K562 (cell line): Measurements from ENCODE around the gene HRNR. TPM values are rescaled to one million over a fixed set of nuclear protein-coding genes. Genes with fewer than 3 reads are reported as not detected.

Experiments
- ATAC-seq: fragments of 200-7000 bp; cut with Tn5 transposase; 3 replicates; pipeline ENCODE4 v1.9.1; 2020; ENCODE audit warnings: moderate library complexity
- BruUV-seq: library from RNA; stranded (reverse); fragments of 400-500 nt; replicated peaks from 2 replicates; lab custom pipeline; 2021; lab: Mats Ljungman, UMichigan
- CTCF ChIA-PET: fragments of 300-600 bp; formaldehyde crosslinking; extraction: SDS; loops from one replicate; lab custom pipeline; 2021; ENCODE audit warnings: low intra/inter-chr PET ratio; lab: Yijun Ruan, JAX
- POLR2A ChIA-PET: fragments of 300-600, 350-650 bp; sonication (Branson Sonifier 250); formaldehyde crosslinking; extraction: SDS; loops from one replicate; lab custom pipeline; 2021; ENCODE audit warnings: antibody characterized with exemption, inconsistent platforms; lab: Yijun Ruan, JAX
- DNase-seq, 4 experiments: peaks; one replicate each; pipeline versions ENCODE4 v3.0.0 to v3.0.0-alpha.2; 2011 to 2018; ENCODE audit warnings: low spot score in 3 of 4, mixed read lengths in 3 of 4; ENCODE audit errors: extremely low read depth in 1 of 4
- FAIRE-seq: peaks from 2 replicates; lab custom pipeline; 2011; peaks lifted over from hg19 to GRCh38; lab: Jason Lieb, UNC
- H2AFZ ChIP-seq: 2 replicates; pipeline ENCODE4 v1.6.0; 2011; ENCODE audit warnings: low read depth, low read length, control low read depth, inconsistent platforms
- H3K27ac ChIP-seq: fragments of 200-600 bp; 3 replicates; pipeline ENCODE4 v1.8.0; 2011; ENCODE audit warnings: low read depth, mild to moderate bottlenecking, control low read depth, inconsistent platforms, low read length, moderate library complexity, mixed read lengths; ENCODE audit errors: extremely low read depth
- H3K27me3 ChIP-seq, 2 experiments: fragments of 300-600 bp in 1 of 2; 2 replicates in 1 of 2; 3 replicates in 1 of 2; pipeline versions ENCODE4 v1.6.0 to v1.8.0; 2011; ENCODE audit warnings: inconsistent platforms in 2 of 2, low read length in 2 of 2, mild to moderate bottlenecking in 1 of 2, mixed read lengths in 1 of 2, moderate library complexity in 1 of 2; ENCODE audit not compliant: control insufficient read depth in 2 of 2, insufficient read depth in 2 of 2
- H3K36me3 ChIP-seq: fragments of 300-600 bp; 3 replicates; pipeline ENCODE4 v1.8.0; 2011; ENCODE audit warnings: mild to moderate bottlenecking, low read length, inconsistent platforms; ENCODE audit not compliant: control insufficient read depth, insufficient read depth
- H3K4me1 ChIP-seq, 2 experiments: fragments of 200-600 bp in 1 of 2; replicated peaks in 1 of 2; 2 replicates in 1 of 2; 3 replicates in 1 of 2; pipeline versions ENCODE4 v1.5.1 to v1.8.0; 2011; ENCODE audit warnings: inconsistent platforms in 2 of 2, low read length in 2 of 2, mild to moderate bottlenecking in 1 of 2, mixed read lengths in 1 of 2, moderate library complexity in 1 of 2; ENCODE audit not compliant: control insufficient read depth in 2 of 2, insufficient read depth in 2 of 2
- H3K4me2 ChIP-seq: 2 replicates; pipeline ENCODE4 v1.6.1; 2011; ENCODE audit warnings: low read length, control low read depth, inconsistent platforms, mixed read lengths; ENCODE audit not compliant: insufficient read depth
- H3K4me3 ChIP-seq: fragments of 200-600 bp; sonication (generic), shearing (Covaris generic); 2 replicates; pipeline ENCODE4 v1.5.1; 2016; ENCODE audit warnings: control low read depth, inconsistent platforms
- H3K79me2 ChIP-seq: fragments of 200-600 bp; 3 replicates; pipeline ENCODE4 v1.8.0; 2011; ENCODE audit warnings: low read length, inconsistent platforms; ENCODE audit not compliant: control insufficient read depth, insufficient read depth
- H3K9ac ChIP-seq, 2 experiments: 2 replicates each; pipeline versions ENCODE4 v1.6.0 to v1.6.1; 2011; ENCODE audit warnings: low read depth in 2 of 2, low read length in 2 of 2, control low read depth in 1 of 2, inconsistent platforms in 1 of 2, mild to moderate bottlenecking in 1 of 2, mixed read lengths in 1 of 2; ENCODE audit not compliant: insufficient read depth in 1 of 2
- H3K9me1 ChIP-seq: one replicate; pipeline ENCODE4 v1.6.0; 2011; ENCODE audit warnings: inconsistent platforms, mild to moderate bottlenecking, low read length, moderate library complexity; ENCODE audit not compliant: control insufficient read depth, insufficient read depth
- H3K9me3 ChIP-seq: replicated peaks from 2 replicates; pipeline ENCODE4 v1.5.1; 2011; ENCODE audit warnings: low read depth, low read length, inconsistent platforms; ENCODE audit not compliant: control insufficient read depth, insufficient read depth
- H4K20me1 ChIP-seq: replicated peaks from 2 replicates; pipeline ENCODE4 v1.6.1; 2011; ENCODE audit warnings: low read length, inconsistent platforms, mixed read lengths; ENCODE audit not compliant: control insufficient read depth, insufficient read depth
- COPS2 ChIP-seq: fragments of 450-650 bp; conservative IDR thresholded peaks from 2 replicates; pipeline ENCODE4 v1.6.1; 2016; ENCODE audit warnings: mild to moderate bottlenecking, moderate library complexity
- ELF1 ChIP-seq: fragments of 200-800 bp; sonication (Bioruptor generic); IDR thresholded peaks from 2 replicates; pipeline ENCODE4 v1.6.1; 2016; ENCODE audit warnings: missing genetic modification characterization, missing compliant biosample characterization
- HNRNPK ChIP-seq: fragments of 200-400 bp; formaldehyde crosslinking; IDR thresholded peaks from one replicate; pipeline ENCODE4 v1.6.1; 2018; ENCODE audit warnings: mild to moderate bottlenecking, low read depth, low read length; ENCODE audit not compliant: poor library complexity, severe bottlenecking
- NBN ChIP-seq: fragments of 450-650 bp; IDR thresholded peaks from 2 replicates; pipeline ENCODE4 v1.6.1; 2016; ENCODE audit warnings: low read depth, mild to moderate bottlenecking
- NCOA2 ChIP-seq, 2 experiments: fragments of 450-650 bp; IDR thresholded peaks; 2 replicates each; pipeline ENCODE4 v1.6.1; 2018; ENCODE audit warnings: mild to moderate bottlenecking in 2 of 2, moderate library complexity in 1 of 2; ENCODE audit not compliant: partially characterized antibody in 2 of 2
- NFIX ChIP-seq: fragments of 250-450 bp; sonication (Bioruptor Pico); IDR thresholded peaks from 2 replicates; pipeline ENCODE4 v1.4.0; 2020; ENCODE audit warnings: low read depth, mild to moderate bottlenecking, moderate library complexity
- PURB ChIP-seq: sonication (generic); formaldehyde crosslinking; IDR thresholded peaks from 2 replicates; pipeline ENCODE4 v1.9.0; 2021; ENCODE audit warnings: low read depth, mild to moderate bottlenecking, missing genetic modification reagents
- ZNF217 ChIP-seq: sonication (generic); formaldehyde crosslinking; IDR thresholded peaks from 2 replicates; pipeline ENCODE4 v1.8.0; 2022; ENCODE audit warnings: mild to moderate bottlenecking, missing genetic modification reagents
- ZNF232 ChIP-seq: sonication (generic); formaldehyde crosslinking; IDR thresholded peaks from 2 replicates; pipeline ENCODE4 v1.8.0; 2022; ENCODE audit warnings: mild to moderate bottlenecking, missing genetic modification reagents
- ZNF3 ChIP-seq: fragments of 250-450 bp; sonication (Bioruptor Pico); IDR thresholded peaks from 2 replicates; pipeline ENCODE4 v1.5.0; 2021; ENCODE audit warnings: mild to moderate bottlenecking, moderate library complexity
- ZNF316 ChIP-seq: fragments of 450-650 bp; IDR thresholded peaks from 2 replicates; pipeline ENCODE4 v1.6.1; 2016
- ZSCAN29 ChIP-seq: fragments of 450-650 bp; IDR thresholded peaks from 2 replicates; pipeline ENCODE4 v1.6.1; 2017
- ZZZ3 ChIP-seq: fragments of 450-650 bp; IDR thresholded peaks from 2 replicates; pipeline ENCODE4 v1.6.1; 2016; ENCODE audit warnings: antibody characterized with exemption, mild to moderate bottlenecking, moderate library complexity
- WGBS: fragments of 100-300 bp; shearing (Covaris generic); methylation state at CpG from one replicate; pipeline ENCODE4 v1.1.6; 2016; ENCODE audit warnings: low coverage, mixed read lengths; ENCODE audit not compliant: insufficient coverage; ENCODE audit errors: missing lambda C conversion rate; 5-methylcytosine and 5-hydroxymethylcytosine counted together
- in situ Hi-C: fragments of 300-500 bp; cut with MboI; formaldehyde crosslinking; loops from 4 replicates; pipeline ENCODE4 v1.15.0; 2018; ENCODE audit warnings: inconsistent platforms, mixed read lengths
- intact Hi-C: fragments of 100-400 bp; cut with micrococcal nuclease; formaldehyde crosslinking; loops from 2 replicates; pipeline ENCODE4 v1.14.2; 2022
- polyA plus RNA-seq, 8 experiments: library from polyadenylated mRNA; depleted of rRNA in 4 of 8; stranded (reverse) in 5 of 8; unstranded in 3 of 8; fragments of >200 nt; fragmentation: Nextera tagmentation in 2 of 8; fragmentation: Illumina TruSeq in 1 of 8; extraction: Ambion mirVana in 2 of 8; extraction: Trizol in 1 of 8; gene quantifications; 2 replicates each; pipeline versions ENCODE4 v1.2.1 to v1.2.3, GENCODE V29; 2011 to 2014; ENCODE audit warnings: inconsistent platforms in 1 of 8, missing spikeins in 1 of 8
- total RNA-seq, 7 experiments: library from RNA; depleted of rRNA in 6 of 7; stranded (reverse); fragments of >200 nt in 6 of 7; fragmentation: Illumina TruSeq in 2 of 7; extraction: Trizol in 2 of 7; gene quantifications; 2 replicates each; pipeline versions ENCODE4 v1.2.1 to v1.2.3, GENCODE V29; 2011 to 2021; ENCODE audit warnings: low replicate concordance in 1 of 7
- TF ChIP-seq, protein P1 (sequence below): fragments of 250-450 bp; sonication (Bioruptor Pico); IDR thresholded peaks from 2 replicates; pipeline ENCODE4 v1.8.0; 2022; ENCODE audit warnings: moderate library complexity, mild to moderate bottlenecking, inconsistent platforms
- TF ChIP-seq, protein P2 (sequence below): fragments of 250-450 bp; sonication (Bioruptor Pico); IDR thresholded peaks from 2 replicates; pipeline ENCODE4 v1.4.0; 2020

HRNR gene
- total and polyA plus RNA-seq, 9 of the 15 experiments (the other 6 are each of a cell fraction or from before 2014, with no cell fraction given) = not detected

DNA sequence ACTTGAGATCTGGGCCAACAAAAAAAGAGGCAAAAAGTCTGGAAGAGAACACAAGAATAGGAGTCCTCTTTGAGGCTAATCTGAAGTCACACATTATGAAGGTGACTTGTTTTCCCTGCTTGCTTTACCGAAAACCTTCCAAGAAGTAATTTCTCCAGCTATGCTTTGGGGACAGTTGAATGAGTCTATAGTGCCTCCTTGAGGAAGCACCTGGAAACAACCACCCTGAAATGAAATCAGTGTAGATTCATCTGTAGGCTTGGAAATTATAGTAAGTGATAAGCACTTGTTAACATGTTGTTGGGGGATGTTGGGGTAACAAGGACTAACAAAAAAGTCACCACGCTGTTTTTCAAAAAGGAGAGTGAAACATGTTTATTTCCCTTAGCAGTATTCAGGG, 41.6 kb downstream of the HRNR start:
- Histone ChIP-seq H3K9me3 (no peaks in the 10 kb centered on the region), H3K9ac (no peak overlapping the region), H3K36me3 (no peaks in the 10 kb centered on the region), H3K4me3 (no peak overlapping the region), H3K27me3 (no peaks in the 10 kb centered on the region), H2AFZ (no peak overlapping the region), H4K20me1 (no peaks in the 10 kb centered on the region), H3K79me2 (no peaks in the 10 kb centered on the region), H3K9me1 (no peaks in the 10 kb centered on the region), H3K4me2 (no peak overlapping the region), H3K27ac (no peak overlapping the region), H3K4me1 (no peaks in the 10 kb centered on the region)
- BruUV-seq = no TSS peak
- ATAC-seq (peak; percentile 41; the same call in 1 of the 3 replicates), DNase-seq (peak in 1 of 4 experiments; percentile 14), FAIRE-seq (peak; percentile 67)
- 0% methylated on average over 2 of the region's 2 CpGs for WGBS
- ChIA-PET CTCF (interaction anchor here (0.6 to 2.1 kb wide), 6 partner anchors 41 to 1086 kb away, joined by 3 to 38 read pairs (median 4); no protein-coding TSS in a partner anchor), POLR2A (no interaction called here)
- intact Hi-C loops (loop anchor here (1.0 to 10.0 kb wide), 2 partner anchors 40 to 248 kb away; no protein-coding TSS in a partner anchor), in situ Hi-C loops (loop anchor here (5.0 kb wide), 1 partner anchor 130 kb away; no protein-coding TSS in a partner anchor)
- TF ChIP-seq COPS2 = no peak
- no peak for TF ChIP-seq NFIX
- TF ChIP-seq ZNF3 (CRISPR knock-in tag) = no peak
- TF ChIP-seq, protein P1, sequence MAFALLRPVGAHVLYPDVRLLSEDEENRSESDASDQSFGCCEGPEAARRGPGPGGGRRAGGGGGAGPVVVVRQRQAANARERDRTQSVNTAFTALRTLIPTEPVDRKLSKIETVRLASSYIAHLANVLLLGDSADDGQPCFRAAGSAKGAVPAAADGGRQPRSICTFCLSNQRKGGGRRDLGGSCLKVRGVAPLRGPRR = no peak
- no peak for TF ChIP-seq HNRNPK
- no peak for TF ChIP-seq NCOA2 (IDR thresholded peaks at IDR 0.05; ENCODE audit: partially characterized antibody in 2 of 2)
- no peak for TF ChIP-seq ZSCAN29
- TF ChIP-seq NBN = no peak
- TF ChIP-seq ZNF232 (CRISPR knock-in tag) = no peak
- TF ChIP-seq, protein P2, sequence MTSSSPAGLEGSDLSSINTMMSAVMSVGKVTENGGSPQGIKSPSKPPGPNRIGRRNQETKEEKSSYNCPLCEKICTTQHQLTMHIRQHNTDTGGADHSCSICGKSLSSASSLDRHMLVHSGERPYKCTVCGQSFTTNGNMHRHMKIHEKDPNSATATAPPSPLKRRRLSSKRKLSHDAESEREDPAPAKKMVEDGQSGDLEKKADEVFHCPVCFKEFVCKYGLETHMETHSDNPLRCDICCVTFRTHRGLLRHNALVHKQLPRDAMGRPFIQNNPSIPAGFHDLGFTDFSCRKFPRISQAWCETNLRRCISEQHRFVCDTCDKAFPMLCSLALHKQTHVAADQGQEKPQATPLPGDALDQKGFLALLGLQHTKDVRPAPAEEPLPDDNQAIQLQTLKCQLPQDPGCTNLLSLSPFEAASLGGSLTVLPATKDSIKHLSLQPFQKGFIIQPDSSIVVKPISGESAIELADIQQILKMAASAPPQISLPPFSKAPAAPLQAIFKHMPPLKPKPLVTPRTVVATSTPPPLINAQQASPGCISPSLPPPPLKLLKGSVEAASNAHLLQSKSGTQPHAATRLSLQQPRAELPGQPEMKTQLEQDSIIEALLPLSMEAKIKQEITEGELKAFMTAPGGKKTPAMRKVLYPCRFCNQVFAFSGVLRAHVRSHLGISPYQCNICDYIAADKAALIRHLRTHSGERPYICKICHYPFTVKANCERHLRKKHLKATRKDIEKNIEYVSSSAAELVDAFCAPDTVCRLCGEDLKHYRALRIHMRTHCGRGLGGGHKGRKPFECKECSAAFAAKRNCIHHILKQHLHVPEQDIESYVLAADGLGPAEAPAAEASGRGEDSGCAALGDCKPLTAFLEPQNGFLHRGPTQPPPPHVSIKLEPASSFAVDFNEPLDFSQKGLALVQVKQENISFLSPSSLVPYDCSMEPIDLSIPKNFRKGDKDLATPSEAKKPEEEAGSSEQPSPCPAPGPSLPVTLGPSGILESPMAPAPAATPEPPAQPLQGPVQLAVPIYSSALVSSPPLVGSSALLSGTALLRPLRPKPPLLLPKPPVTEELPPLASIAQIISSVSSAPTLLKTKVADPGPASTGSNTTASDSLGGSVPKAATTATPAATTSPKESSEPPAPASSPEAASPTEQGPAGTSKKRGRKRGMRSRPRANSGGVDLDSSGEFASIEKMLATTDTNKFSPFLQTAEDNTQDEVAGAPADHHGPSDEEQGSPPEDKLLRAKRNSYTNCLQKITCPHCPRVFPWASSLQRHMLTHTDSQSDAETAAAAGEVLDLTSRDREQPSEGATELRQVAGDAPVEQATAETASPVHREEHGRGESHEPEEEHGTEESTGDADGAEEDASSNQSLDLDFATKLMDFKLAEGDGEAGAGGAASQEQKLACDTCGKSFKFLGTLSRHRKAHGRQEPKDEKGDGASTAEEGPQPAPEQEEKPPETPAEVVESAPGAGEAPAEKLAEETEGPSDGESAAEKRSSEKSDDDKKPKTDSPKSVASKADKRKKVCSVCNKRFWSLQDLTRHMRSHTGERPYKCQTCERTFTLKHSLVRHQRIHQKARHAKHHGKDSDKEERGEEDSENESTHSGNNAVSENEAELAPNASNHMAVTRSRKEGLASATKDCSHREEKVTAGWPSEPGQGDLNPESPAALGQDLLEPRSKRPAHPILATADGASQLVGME (CRISPR knock-in tag) = no peak
- TF ChIP-seq ZNF217 (CRISPR knock-in tag) = no peak
- TF ChIP-seq ELF1 (tag) = no peak
- TF ChIP-seq ZNF316 = no peak
- no peak for TF ChIP-seq ZZZ3
- TF ChIP-seq PURB = no peak
